HEK293T (cell line): Measurements from ENCODE around the gene ERBB4.

ENCODE experiments used
- CTCF ChIA-PET: fragments of 350-600 bp; formaldehyde crosslinking; extraction: SDS; loops from one replicate; lab custom pipeline; 2021; ENCODE audit warnings: antibody characterized with exemption, inconsistent platforms; lab: Yijun Ruan, JAX
- POLR2A ChIA-PET: fragments of 350-600 bp; formaldehyde crosslinking; extraction: SDS; loops from one replicate; lab custom pipeline; 2020; ENCODE audit warnings: antibody characterized with exemption, inconsistent platforms; lab: Yijun Ruan, JAX
- DNase-seq: peaks from one replicate; pipeline ENCODE4 v3.0.0; 2012; ENCODE audit warnings: mixed read lengths; ENCODE audit errors: extremely low spot score
- ARNT ChIP-seq: fragments of 450-650 bp; IDR thresholded peaks from 2 replicates; pipeline ENCODE4 v1.6.1; 2017; ENCODE audit warnings: mild to moderate bottlenecking
- BHLHE40 ChIP-seq: fragments of 450-650 bp; IDR thresholded peaks from 2 replicates; pipeline ENCODE4 v1.6.1; 2016; ENCODE audit warnings: mild to moderate bottlenecking, moderate library complexity, borderline replicate concordance
- CTBP1 ChIP-seq: fragments of 450-650 bp; IDR thresholded peaks from 2 replicates; pipeline ENCODE4 v1.6.1; 2016; ENCODE audit warnings: borderline replicate concordance
- ELF4 ChIP-seq: fragments of 450-650 bp; IDR thresholded peaks from 2 replicates; pipeline ENCODE4 v1.6.1; 2017; ENCODE audit warnings: antibody characterized with exemption
- FOXA1 ChIP-seq: fragments of 450-650 bp; IDR thresholded peaks from 2 replicates; pipeline ENCODE4 v1.6.1; 2016; ENCODE audit warnings: mild to moderate bottlenecking
- FOXK2 ChIP-seq: fragments of 450-650 bp; IDR thresholded peaks from 2 replicates; pipeline ENCODE4 v1.6.1; 2016; ENCODE audit warnings: mild to moderate bottlenecking
- FOXM1 ChIP-seq: fragments of 450-650 bp; IDR thresholded peaks from 2 replicates; pipeline ENCODE4 v1.6.1; 2017; ENCODE audit warnings: mild to moderate bottlenecking, borderline replicate concordance
- HDGF ChIP-seq: fragments of 450-650 bp; IDR thresholded peaks from 2 replicates; pipeline ENCODE4 v1.6.1; 2017; ENCODE audit warnings: antibody characterized with exemption, borderline replicate concordance
- L3MBTL2 ChIP-seq: fragments of 450-650 bp; conservative IDR thresholded peaks from 2 replicates; pipeline ENCODE4 v1.6.1; 2016; ENCODE audit warnings: mild to moderate bottlenecking
- LEF1 ChIP-seq: fragments of 450-650 bp; IDR thresholded peaks from 2 replicates; pipeline ENCODE4 v1.6.1; 2017; ENCODE audit warnings: mild to moderate bottlenecking, borderline replicate concordance
- NFRKB ChIP-seq: fragments of 450-650 bp; IDR thresholded peaks from 2 replicates; pipeline ENCODE4 v1.6.1; 2016; ENCODE audit warnings: mild to moderate bottlenecking, moderate library complexity
- PKNOX1 ChIP-seq: fragments of 450-650 bp; IDR thresholded peaks from 2 replicates; pipeline ENCODE4 v1.6.1; 2016
- SP1 ChIP-seq: fragments of 450-650 bp; IDR thresholded peaks from 2 replicates; pipeline ENCODE4 v1.6.1; 2017
- SUZ12 ChIP-seq: fragments of 450-650 bp; IDR thresholded peaks from 2 replicates; pipeline ENCODE4 v1.6.1; 2016; ENCODE audit warnings: mild to moderate bottlenecking
- TARDBP ChIP-seq: fragments of 450-650 bp; IDR thresholded peaks from 2 replicates; pipeline ENCODE4 v1.6.1; 2016
- ZNF384 ChIP-seq: fragments of 450-650 bp; IDR thresholded peaks from 2 replicates; pipeline ENCODE4 v1.6.1; 2016

The ERBB4 gene

DNA sequence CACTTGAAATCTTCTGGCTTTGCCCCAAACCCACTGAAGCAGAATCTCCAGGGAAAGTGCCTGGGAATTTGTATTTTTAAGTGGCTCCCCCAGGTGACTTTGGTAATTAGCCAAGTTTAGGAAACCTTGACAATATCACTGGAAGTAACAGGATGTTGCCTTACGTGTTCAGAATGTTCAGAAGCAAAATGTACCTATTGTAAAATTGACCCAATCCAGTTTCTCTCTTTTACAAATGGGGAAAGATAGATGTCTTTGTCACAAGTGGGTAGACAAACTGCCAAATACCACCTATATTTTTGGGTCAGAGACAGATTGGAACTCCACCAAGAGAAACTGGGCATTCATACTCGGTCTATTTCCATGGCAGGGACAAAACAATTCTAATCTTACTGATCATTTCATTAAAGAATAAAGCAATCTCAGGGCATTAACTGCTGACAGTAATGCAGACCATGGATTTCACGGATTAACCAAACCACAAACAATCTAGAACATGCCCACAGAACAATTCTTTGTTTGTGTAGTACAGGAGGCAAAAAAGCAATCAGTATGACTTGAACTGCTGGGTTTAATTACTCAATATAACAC lies 255.8 kb downstream of the ERBB4 start:
- no peak for TF ChIP-seq L3MBTL2
- no peak for TF ChIP-seq TARDBP
- TF ChIP-seq SUZ12: no peak
- no peak for TF ChIP-seq HDGF
- no peak for TF ChIP-seq ARNT
- no peak for TF ChIP-seq NFRKB
- TF ChIP-seq FOXA1: no peak
- TF ChIP-seq ZNF384: no peak
- TF ChIP-seq FOXM1: no peak
- no peak for TF ChIP-seq CTBP1
- TF ChIP-seq FOXK2: no peak
- TF ChIP-seq LEF1: no peak
- TF ChIP-seq BHLHE40: no peak
- TF ChIP-seq SP1: no peak
- no peak for TF ChIP-seq ELF4
- TF ChIP-seq PKNOX1: no peak
- POLR2A ChIA-PET: no interaction called here

DNA sequence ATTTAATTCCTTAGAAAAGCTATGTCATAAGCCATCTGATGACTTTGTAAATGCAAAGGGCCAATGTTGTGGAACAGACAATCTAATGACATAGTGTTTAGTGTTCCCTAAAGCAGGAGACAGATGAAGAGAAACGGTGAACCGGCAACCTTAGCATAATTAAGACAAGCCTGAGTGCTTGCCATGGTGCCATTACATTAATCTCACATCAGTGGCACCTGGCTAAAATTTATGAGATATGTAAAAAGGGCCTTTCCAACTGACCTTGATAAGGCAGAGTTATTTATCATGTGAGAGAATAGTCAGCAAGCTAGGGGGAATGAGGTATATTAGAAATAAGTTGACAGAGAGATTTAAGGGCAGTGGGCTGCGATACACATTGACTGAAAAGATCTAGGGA lies 261.8 kb downstream of the ERBB4 start:
- no peak for TF ChIP-seq HDGF
- TF ChIP-seq SP1: no peak
- ChIA-PET POLR2A (no interaction called here), CTCF (no interaction called here)
- no peak for DNase-seq

More for the DNA sequence above, 255.8 kb downstream of the ERBB4 start:
- CTCF ChIA-PET: no interaction called here
- DNase-seq: no peak

GRCh38 chr2:212274215-212274614 lies 264.4 kb downstream of the ERBB4 start:
- POLR2A ChIA-PET: no interaction called here
- no peak for DNase-seq
- CTCF ChIA-PET: no interaction called here
- no peak for TF ChIP-seq SUZ12
- TF ChIP-seq ELF4: no peak
- TF ChIP-seq NFRKB: no peak
- no peak for TF ChIP-seq L3MBTL2
- TF ChIP-seq FOXK2: no peak
- no peak for TF ChIP-seq LEF1
- no peak for TF ChIP-seq ARNT
- no peak for TF ChIP-seq HDGF
- no peak for TF ChIP-seq PKNOX1
- TF ChIP-seq CTBP1: no peak
- no peak for TF ChIP-seq FOXA1
- no peak for TF ChIP-seq FOXM1
- no peak for TF ChIP-seq SP1

GRCh38 chr2:212271583-212271982 lies 267.0 kb downstream of the ERBB4 start:
- POLR2A ChIA-PET: no interaction called here
- CTCF ChIA-PET: no interaction called here
- TF ChIP-seq ARNT (no peak), SUZ12 (no peak), SP1 (no peak), TARDBP (no peak), CTBP1 (no peak), PKNOX1 (no peak)
- DNase-seq: no peak

DNA sequence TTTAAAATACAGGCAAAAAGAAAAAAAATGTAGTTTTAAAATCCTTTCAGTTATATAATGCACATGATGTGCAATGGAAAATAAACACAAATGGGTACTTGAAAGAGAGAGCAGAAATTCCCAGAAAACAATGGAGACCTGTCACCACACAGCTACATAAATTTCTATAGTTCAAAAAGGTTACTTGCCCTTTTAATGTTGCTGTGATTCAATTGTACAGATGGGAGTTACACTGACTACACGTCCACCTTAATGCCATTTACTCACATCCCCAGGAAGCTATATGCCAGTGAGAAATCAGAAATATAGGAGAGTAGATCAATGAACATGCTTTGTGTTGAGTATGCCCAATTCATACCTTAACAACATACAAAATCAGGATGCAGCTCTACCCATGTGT lies 269.6 kb downstream of the ERBB4 start:
- CTCF ChIA-PET: no interaction called here
- TF ChIP-seq FOXM1 (no peak), SP1 (no peak), ELF4 (no peak), BHLHE40 (no peak), CTBP1 (no peak), HDGF (no peak), FOXA1 (no peak), ZNF384 (no peak), FOXK2 (no peak), TARDBP (no peak)
- no peak for DNase-seq
- POLR2A ChIA-PET: no interaction called here

DNA sequence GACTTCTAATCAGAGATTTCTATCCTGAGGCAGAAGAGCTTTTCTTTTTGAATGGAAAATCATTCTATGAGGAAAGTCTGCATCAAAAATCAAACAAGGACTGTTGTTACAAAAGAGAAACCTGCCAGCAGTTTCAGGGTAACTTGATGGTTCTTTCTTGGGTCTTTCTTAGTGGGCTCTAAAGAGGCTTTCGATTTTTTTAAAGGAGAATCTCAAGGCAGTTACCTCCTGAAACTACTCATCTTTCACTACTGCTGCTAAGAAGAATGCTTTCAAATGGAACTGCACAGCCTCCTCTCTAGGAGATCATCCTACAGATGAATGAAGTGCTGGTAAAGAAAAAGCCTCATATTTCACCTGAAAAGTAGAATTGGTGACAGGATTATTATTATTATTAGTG lies 272.3 kb downstream of the ERBB4 start:
- no peak for DNase-seq
- ChIA-PET CTCF (no interaction called here), POLR2A (no interaction called here)
- no peak for TF ChIP-seq ZNF384
- TF ChIP-seq ELF4: no peak
- no peak for TF ChIP-seq L3MBTL2
- no peak for TF ChIP-seq BHLHE40
- TF ChIP-seq SP1: no peak
- no peak for TF ChIP-seq TARDBP
- TF ChIP-seq CTBP1: no peak
- no peak for TF ChIP-seq SUZ12
- TF ChIP-seq FOXA1: no peak
- no peak for TF ChIP-seq ARNT

DNA sequence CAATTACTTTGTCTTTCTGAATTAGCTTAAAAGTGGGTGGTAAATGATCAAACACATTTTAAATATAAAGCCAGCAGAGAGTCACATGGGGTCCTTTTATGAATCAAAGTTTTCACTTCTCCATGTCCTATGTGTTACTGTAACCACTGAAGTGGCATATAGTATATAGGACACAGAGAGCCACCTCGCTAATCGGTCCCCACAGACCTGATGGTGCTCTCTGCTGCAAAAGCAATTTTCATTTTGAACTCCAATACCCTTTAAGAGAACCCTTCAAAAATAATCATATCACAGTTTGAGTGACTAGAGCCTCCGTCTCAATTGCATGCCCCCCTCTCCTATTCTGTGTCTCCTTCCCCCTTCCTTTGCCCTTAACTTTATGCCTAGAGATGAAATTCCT lies 272.8 kb downstream of the ERBB4 start:
- TF ChIP-seq SUZ12 (no peak), FOXA1 (no peak), CTBP1 (no peak), ZNF384 (no peak), HDGF (no peak), ARNT (no peak), LEF1 (no peak), PKNOX1 (no peak), NFRKB (no peak), TARDBP (no peak), FOXK2 (no peak), FOXM1 (no peak), SP1 (no peak)
- ChIA-PET CTCF (no interaction called here), POLR2A (no interaction called here)
- DNase-seq: no peak
